HG03521 (cell line): ENCODE measurements around the gene TGFB1.
"Not testable (repeated sequence)": the region's sequence is repeated elsewhere in the genome, so short reads cannot be mapped to it uniquely, and the experiment has no call there.

ENCODE experiments used
- ATAC-seq: cut with Tn5 transposase; IDR thresholded peaks from one replicate; pipeline ENCODE4 v1.9.1; 2021; ENCODE audit warnings: mild to moderate bottlenecking, moderate library complexity; ENCODE audit not compliant: unreplicated experiment

TGFB1 gene

DNA sequence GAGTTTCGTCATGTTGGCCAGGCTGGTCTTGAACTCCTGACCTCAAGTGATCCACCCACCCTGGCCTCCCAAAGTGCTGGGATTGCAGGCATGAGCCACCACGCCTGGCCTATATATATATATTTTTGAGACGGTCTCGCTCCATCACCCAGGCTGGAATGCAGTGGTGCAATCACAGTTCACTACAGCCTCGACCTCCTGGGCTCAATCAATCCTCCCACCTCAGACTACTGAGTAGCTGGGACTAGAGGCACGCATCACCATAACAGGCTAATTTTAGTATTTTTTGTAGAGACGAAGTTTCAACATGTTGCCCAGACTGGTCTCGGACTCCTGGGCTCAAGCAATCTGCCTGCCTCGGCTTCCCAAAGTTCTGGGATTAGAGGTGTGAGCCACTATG, 6.8 kb downstream of the TGFB1 start:
- ATAC-seq: not testable (repeated sequence)

GRCh38 chr19:41344162-41344561, 9.6 kb downstream of the TGFB1 start:
- no peak for ATAC-seq

- no peak for ATAC-seq
These were observed 11.8 kb downstream of the TGFB1 start for GRCh38 chr19:41341669-41342490.

DNA sequence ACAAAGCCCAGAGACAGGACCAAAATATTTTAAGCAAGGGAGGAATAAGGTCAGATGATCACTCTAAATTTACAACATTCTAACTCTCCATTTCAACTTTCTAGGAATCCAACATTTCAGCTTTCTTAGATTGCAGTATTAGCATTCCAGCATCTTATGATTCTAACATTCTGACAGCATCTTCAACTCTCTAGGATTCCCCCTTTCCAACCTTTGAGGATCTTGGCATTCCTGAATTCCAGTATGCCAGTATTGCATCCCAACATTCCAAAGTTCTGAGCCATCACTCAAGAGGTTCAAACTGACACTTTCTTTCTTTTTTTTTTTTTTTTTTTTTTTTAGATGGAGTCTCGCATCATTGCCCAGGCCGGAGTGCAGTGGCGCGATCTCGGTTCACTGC, 13.8 kb downstream of the TGFB1 start:
- no peak for ATAC-seq

DNA sequence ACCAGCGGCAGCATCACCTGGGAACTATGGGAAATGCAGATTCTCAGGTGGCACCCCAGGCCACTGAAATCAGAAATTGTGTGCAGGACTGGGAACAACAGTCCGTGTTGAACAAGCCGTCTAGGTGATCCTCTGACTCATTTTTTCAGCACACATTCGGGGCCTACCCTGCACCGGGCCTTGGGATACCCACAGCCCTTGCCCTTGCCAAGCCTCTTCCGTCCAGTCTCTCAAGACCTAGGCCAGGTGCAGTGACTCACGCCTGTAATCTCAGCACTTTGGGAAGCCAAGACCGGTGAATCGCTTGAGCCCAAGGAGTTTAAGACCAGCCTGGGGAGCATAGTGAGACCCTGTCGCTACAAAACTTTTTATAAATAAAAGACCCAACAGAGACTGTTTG, 18.3 kb downstream of the TGFB1 start:
- no peak for ATAC-seq

GRCh38 chr19:41334793-41335192, 18.9 kb downstream of the TGFB1 start:
- no peak for ATAC-seq

GRCh38 chr19:41332468-41332867, 21.3 kb downstream of the TGFB1 start:
- no peak for ATAC-seq

GRCh38 chr19:41332000-41332399, 21.7 kb downstream of the TGFB1 start:
- no peak for ATAC-seq

GRCh38 chr19:41330946-41331678, 22.6 kb downstream of the TGFB1 start:
- ATAC-seq: no peak

DNA sequence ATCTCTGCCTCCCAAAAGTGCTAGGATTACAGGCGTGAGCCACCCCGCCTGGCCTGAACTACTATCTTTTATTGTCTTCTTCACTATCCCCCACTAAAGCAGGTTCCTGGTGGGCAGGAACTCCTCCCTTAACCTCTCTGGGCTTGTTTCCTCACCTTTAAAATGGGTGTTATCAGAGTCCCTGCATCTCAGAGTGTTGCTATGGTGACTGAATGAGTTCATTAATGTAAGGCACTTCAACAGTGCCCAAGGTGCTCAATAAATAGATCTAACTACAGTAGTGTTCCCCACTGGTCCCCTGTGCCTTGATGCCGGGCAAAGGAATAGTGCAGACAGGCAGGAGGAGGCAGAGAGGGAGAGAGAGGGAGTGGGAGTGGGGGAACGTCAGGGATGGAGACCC, 23.2 kb downstream of the TGFB1 start:
- ATAC-seq: no peak

- ATAC-seq: no peak
These were observed 24.9 kb downstream of the TGFB1 start for GRCh38 chr19:41328842-41329225.

- ATAC-seq: peak; percentile 7
These were observed 25.4 kb downstream of the TGFB1 start for GRCh38 chr19:41328157-41328841.

DNA sequence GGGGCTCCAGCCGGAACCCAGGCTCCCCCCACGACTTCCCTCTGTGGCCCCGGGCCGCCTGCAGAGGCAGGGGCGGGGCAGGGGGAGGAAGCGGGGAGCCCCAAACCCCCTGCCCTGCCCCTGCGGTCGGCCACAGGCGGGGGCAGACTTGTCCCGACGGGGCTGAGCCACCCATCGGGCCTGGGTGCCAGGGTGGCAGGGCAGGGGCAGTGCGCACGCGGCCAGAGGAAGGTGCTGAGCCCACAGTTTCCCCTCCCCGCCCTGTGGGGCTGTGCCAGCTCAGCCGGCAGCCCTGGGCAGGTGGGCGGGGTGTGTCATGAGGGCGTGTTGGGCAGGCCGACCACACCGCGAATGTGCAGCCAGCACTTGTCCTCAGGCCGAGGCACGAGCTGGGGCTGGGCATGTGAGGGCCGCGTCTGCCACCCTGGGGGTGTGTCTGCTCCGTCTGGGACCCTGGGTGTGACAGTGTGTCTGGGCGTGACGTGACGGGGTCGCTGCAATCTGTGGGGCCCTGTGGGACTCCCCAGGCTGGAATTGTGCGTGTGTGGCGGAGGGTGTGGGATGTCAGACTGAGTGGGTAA, 26.1 kb downstream of the TGFB1 start:
- ATAC-seq: peak; percentile 47

- ATAC-seq: no peak
These were observed 26.6 kb downstream of the TGFB1 start for GRCh38 chr19:41327076-41327575.

GRCh38 chr19:41325947-41326706, 27.6 kb downstream of the TGFB1 start:
- ATAC-seq: no peak

DNA sequence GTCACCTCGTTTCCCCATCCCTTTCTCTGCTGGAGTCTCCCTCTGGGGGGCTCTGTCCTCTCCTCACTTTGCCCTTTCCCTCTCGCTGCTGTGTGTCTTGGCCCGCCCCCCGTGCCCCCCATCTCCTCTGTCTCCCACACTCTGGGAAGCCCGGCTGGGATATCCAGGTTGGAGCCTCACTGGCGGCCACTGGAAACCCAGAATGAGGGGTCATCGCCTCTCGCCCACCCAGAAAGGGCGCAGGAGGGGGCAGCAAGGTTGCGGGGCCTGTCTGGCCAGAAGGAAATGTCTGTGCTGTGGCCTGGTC, 28.1 kb downstream of the TGFB1 start:
- ATAC-seq: no peak

DNA sequence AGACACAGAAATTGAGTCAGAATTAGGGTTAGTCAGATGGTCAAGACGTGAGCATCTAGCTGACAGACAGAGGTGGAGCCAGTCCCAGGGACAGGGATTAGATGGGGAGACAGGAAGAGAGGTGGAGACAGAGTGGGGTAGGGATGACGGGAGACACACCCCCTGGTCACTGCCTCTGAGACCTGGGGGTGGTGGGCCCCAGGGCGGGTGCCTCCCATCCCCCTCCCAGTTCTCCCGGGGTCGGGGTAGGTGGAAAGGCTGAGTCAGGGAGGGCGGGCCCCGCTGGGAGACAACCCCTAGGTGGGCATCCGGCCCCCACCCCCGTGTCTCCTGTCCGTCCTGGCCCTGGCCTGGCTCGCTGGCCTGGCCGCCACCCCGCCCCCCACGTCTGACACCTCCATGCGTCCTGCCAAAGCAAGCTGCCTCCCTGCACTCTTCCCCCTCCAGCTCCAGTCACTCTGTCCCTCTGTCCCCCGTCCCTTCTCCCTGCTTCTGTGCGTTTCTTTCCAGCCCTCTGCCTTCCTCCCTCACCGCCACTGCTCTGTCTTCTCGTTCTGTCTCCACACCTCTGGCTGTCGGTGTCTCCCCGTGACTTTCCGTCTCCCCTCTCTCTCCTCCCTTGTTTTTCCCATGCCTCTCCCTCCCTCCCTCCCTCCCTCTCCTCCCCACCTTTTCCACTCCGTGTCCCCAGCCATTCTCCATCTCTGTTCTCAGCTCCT, 28.6 kb downstream of the TGFB1 start:
- no peak for ATAC-seq

- ATAC-seq: no peak
These were observed 29.5 kb downstream of the TGFB1 start for GRCh38 chr19:41324231-41324702.

GRCh38 chr19:41323430-41324125, 30.1 kb downstream of the TGFB1 start:
- no peak for ATAC-seq
